DOHH2 (cell line): ENCODE measurements around the gene POPDC2.
"Not testable (repeated sequence)": the region's sequence is repeated elsewhere in the genome, so short reads cannot be mapped to it uniquely, and the experiment has no call there.

Experiments used
- H3F3A ChIP-seq: fragments of 200-600 bp; sonication (generic), shearing (Covaris generic); 2 replicates; pipeline ENCODE4 v1.6.0; 2016; ENCODE audit warnings: antibody characterized with exemption, mild to moderate bottlenecking; ENCODE audit not compliant: control insufficient read depth, insufficient read depth
- H3K27ac ChIP-seq: fragments of 200-600 bp; sonication (generic); 2 replicates; pipeline ENCODE4 v1.5.1; 2014; ENCODE audit warnings: low read depth, mild to moderate bottlenecking, low read length, moderate library complexity
- H3K27me3 ChIP-seq: fragments of 200-600 bp; sonication (generic); 2 replicates; pipeline ENCODE4 v1.6.1; 2014; ENCODE audit warnings: mild to moderate bottlenecking, low read length, mixed read lengths; ENCODE audit not compliant: control insufficient read depth
- H3K36me3 ChIP-seq: fragments of 200-600 bp; sonication (generic); 2 replicates; pipeline ENCODE4 v1.6.1; 2014; ENCODE audit warnings: mild to moderate bottlenecking, low read length, moderate library complexity, mixed read lengths; ENCODE audit not compliant: control insufficient read depth
- H3K4me1 ChIP-seq: fragments of 200-600 bp; sonication (generic); 2 replicates; pipeline ENCODE4 v1.6.1; 2014; ENCODE audit warnings: mild to moderate bottlenecking, low read length, mixed read lengths; ENCODE audit not compliant: control insufficient read depth
- H3K4me2 ChIP-seq: fragments of 200-600 bp; sonication (generic); 2 replicates; pipeline ENCODE4 v1.6.0; 2014; ENCODE audit warnings: mild to moderate bottlenecking, low read length, moderate library complexity
- H3K4me3 ChIP-seq: fragments of 200-600 bp; sonication (generic); 2 replicates; pipeline ENCODE4 v1.5.1; 2014; ENCODE audit warnings: mild to moderate bottlenecking, low read length, mixed read lengths
- H3K79me2 ChIP-seq: fragments of 200-600 bp; sonication (generic); 2 replicates; pipeline ENCODE4 v1.6.1; 2014; ENCODE audit warnings: mild to moderate bottlenecking, low read length, mixed read lengths; ENCODE audit not compliant: control insufficient read depth
- H3K9me2 ChIP-seq: fragments of 200-600 bp; sonication (generic); replicated peaks from 2 replicates; pipeline ENCODE4 v1.6.1; 2014; ENCODE audit warnings: mild to moderate bottlenecking, low read length, mixed read lengths; ENCODE audit not compliant: control insufficient read depth
- H3K9me3 ChIP-seq: fragments of 200-600 bp; sonication (generic); 2 replicates; pipeline ENCODE4 v1.6.1; 2014; ENCODE audit warnings: antibody characterized with exemption, low read length, mixed read lengths; ENCODE audit not compliant: control insufficient read depth, insufficient read depth
- H4K20me1 ChIP-seq: fragments of 200-600 bp; sonication (generic); 2 replicates; pipeline ENCODE4 v1.6.0; 2014; ENCODE audit warnings: low read depth, mild to moderate bottlenecking, antibody characterized with exemption, low read length, moderate library complexity; ENCODE audit not compliant: control insufficient read depth, insufficient read depth
- CTCF ChIP-seq: fragments of 200-600 bp; sonication (generic); IDR thresholded peaks from one replicate; pipeline ENCODE4 v1.5.1; 2014; ENCODE audit warnings: antibody characterized with exemption, mild to moderate bottlenecking, low read depth, low read length; ENCODE audit not compliant: poor library complexity, severe bottlenecking
- EZH2phosphoT487 ChIP-seq: fragments of 200-600 bp; sonication (generic); IDR thresholded peaks from 2 replicates; pipeline ENCODE4 v1.6.1; 2017; ENCODE audit warnings: borderline replicate concordance, mild to moderate bottlenecking, antibody characterized with exemption, low read length, moderate library complexity, mixed read lengths

Gene POPDC2

GRCh38 chr3:119681279-119681678, 20.9 kb upstream of the POPDC2 start:
- Histone ChIP-seq H3K27ac (no peak overlapping the region), H3K27me3 (no peaks in the 10 kb centered on the region), H3K4me3 (no peak overlapping the region), H3F3A (peaks cover 6% of the 10 kb centered on the region), H3K9me3 (no peaks in the 10 kb centered on the region), H4K20me1 (no peaks in the 10 kb centered on the region), H3K36me3 (peaks cover 4% of the 10 kb centered on the region; the same call in 1 of the 2 replicates), H3K4me2 (no peak overlapping the region), H3K9me2 (no peaks in the 10 kb centered on the region), H3K79me2 (peaks cover 5% of the 10 kb centered on the region), H3K4me1 (peaks cover 7% of the 10 kb centered on the region)
- TF ChIP-seq CTCF: peak; percentile 61
- no peak for TF ChIP-seq EZH2phosphoT487

GRCh38 chr3:119679874-119680273, 19.5 kb upstream of the POPDC2 start:
- H3K27ac ChIP-seq: no peak overlapping the region
- no peak for TF ChIP-seq EZH2phosphoT487
- TF ChIP-seq CTCF: no peak
- peaks cover 19% of the 10 kb centered on the region for H3K79me2 ChIP-seq
- no peaks in the 10 kb centered on the region for H3K27me3 ChIP-seq
- H3F3A ChIP-seq: peaks cover 6% of the 10 kb centered on the region
- no peak overlapping the region for H3K4me2 ChIP-seq
- no peaks in the 10 kb centered on the region for H3K9me3 ChIP-seq
- peaks cover 10% of the 10 kb centered on the region for H3K36me3 ChIP-seq
- H4K20me1 ChIP-seq: no peaks in the 10 kb centered on the region
- no peaks in the 10 kb centered on the region for H3K9me2 ChIP-seq
- no peak overlapping the region for H3K4me3 ChIP-seq
- peaks cover 16% of the 10 kb centered on the region for H3K4me1 ChIP-seq

- not testable (repeated sequence) for H3K4me2 ChIP-seq
Observed at GRCh38 chr3:119678209-119678608, 17.8 kb upstream of the POPDC2 start.

GRCh38 chr3:119677641-119677934, 17.2 kb upstream of the POPDC2 start:
- Histone ChIP-seq H3K4me1 (peaks cover 16% of the 10 kb centered on the region), H3K79me2 (peaks cover 22% of the 10 kb centered on the region), H3F3A (peaks cover 6% of the 10 kb centered on the region), H3K9me2 (no peaks in the 10 kb centered on the region), H3K36me3 (peaks cover 31% of the 10 kb centered on the region), H3K27ac (peak overlapping the region; percentile 82), H4K20me1 (no peaks in the 10 kb centered on the region), H3K9me3 (no peaks in the 10 kb centered on the region), H3K27me3 (no peaks in the 10 kb centered on the region), H3K4me3 (peak overlapping the region; percentile 95), H3K4me2 (peak overlapping the region; percentile 66)
- TF ChIP-seq EZH2phosphoT487: no peak
- TF ChIP-seq CTCF: no peak

More at GRCh38 chr3:119678209-119678608, 17.8 kb upstream of the POPDC2 start:
- not testable (repeated sequence) for H3K27ac ChIP-seq, H3K27me3 ChIP-seq, H3K9me2 ChIP-seq, H3F3A ChIP-seq, H4K20me1 ChIP-seq, H3K4me3 ChIP-seq, H3K9me3 ChIP-seq
- Histone ChIP-seq H3K79me2 (peaks cover 22% of the 10 kb centered on the region), H3K36me3 (peaks cover 25% of the 10 kb centered on the region), H3K4me1 (peaks cover 16% of the 10 kb centered on the region)
